ENCODE results near the gene SERPIND1. TPM values are rescaled to one million over a fixed set of nuclear protein-coding genes. Genes with fewer than 3 reads are reported as not detected.
A peak's percentile ranks its signal among the peaks of the same experiment; 100 is the strongest.

SERPIND1 gene
- total RNA-seq, 5 donors from 2014 or later (not counting 1 experiment from before 2014, with no cell fraction given): 0.16 to 0.30 (median 0.26) TPM; not detected in 2

DNA sequence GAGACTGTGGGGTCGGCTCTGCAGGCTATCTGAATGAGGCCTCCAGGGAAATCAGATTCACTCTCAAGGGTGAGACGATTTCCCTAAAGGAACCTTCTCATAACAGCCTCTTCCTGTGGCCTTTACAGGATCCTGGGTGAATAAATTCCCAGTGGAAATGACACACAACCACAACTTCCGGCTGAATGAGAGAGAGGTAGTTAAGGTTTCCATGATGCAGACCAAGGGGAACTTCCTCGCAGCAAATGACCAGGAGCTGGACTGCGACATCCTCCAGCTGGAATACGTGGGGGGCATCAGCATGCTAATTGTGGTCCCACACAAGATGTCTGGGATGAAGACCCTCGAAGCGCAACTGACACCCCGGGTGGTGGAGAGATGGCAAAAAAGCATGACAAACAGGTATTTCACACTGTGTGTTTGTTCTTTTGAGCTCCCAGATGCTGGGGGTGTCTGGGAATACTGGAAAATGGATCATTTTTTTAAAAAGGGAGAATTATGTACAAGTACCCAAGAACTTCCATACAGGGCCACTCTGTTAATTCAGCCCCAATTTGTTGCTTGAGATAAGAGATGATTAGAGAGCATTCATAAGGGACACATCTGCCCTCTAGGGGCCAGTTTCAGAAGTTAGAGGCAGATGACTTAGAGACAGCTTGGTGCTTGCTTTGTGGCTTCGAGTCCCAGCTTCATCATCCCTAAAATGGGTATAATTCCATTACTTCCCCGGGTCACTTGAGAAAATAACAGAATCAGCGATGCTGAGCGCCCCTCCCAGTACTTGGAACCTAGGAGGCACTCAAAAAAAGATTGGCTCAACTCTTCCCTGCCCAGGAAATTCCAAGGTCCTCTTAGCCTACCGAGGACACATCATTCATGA, 10.2 kb downstream of the SERPIND1 start:
- peak in 29 of 35 experiments; percentile 2 to 68 (median 26) for DNase-seq

DNA sequence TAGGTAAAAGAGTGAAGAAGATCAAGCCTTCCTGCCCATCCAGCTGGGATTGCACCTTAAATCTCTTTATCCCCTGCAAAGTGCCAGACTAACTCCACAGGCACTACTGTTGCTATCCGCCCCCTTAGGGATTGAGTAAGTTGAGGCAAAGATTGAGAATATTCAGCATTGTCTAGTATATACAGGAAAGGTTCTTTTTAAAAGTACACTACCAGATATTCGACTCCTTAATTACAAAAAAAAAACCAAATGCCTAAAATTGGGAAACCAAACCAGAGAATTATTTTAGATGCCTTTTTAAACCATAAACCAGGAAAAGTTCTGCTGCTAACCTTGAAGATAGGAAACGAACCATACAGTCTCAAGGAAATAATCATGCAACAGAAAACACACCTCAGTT, 11.5 kb downstream of the SERPIND1 start:
- ATAC-seq (replicated peaks in 1 of 4) (no peak), DNase-seq (no peak)
- no peak overlapping the region for H3K4me3 Mint-ChIP-seq
- ChIA-PET CTCF (no interaction called here), POLR2A (no interaction called here)
- H3K27ac Mint-ChIP-seq: peak overlapping the region in 1 of 2 donors; percentile 57
- Histone ChIP-seq H3K9me3 (no peaks in the 10 kb centered on the region), H3K4me3 (ENCODE audit: control insufficient read depth in 1 of 2, extremely low read depth in 1 of 2, low read length in 1 of 2) (no peak overlapping the region), H3K27me3 (replicated peaks in 1 of 2; ENCODE audit: control insufficient read depth in 2 of 2, extremely low read depth in 1 of 2, insufficient read depth in 2 of 2, low read length in 1 of 2) (no peaks in the 10 kb centered on the region), H3K27ac (ENCODE audit: low read length) (no peak overlapping the region), H3K4me1 (ENCODE audit: control insufficient read depth in 1 of 2, extremely low read depth in 1 of 2, insufficient read depth in 2 of 2, low read length in 2 of 2) (peaks cover 0 to 2% of the 10 kb centered on the region in 2 experiments), H3K36me3 (ENCODE audit: control insufficient read depth in 2 of 2, extremely low read depth in 1 of 2, insufficient read depth in 1 of 2, low read length in 1 of 2) (peaks cover 3 to 47% of the 10 kb centered on the region in 2 donors)
- no peaks in the 10 kb centered on the region for H3K27me3 Mint-ChIP-seq
- H3K9me3 Mint-ChIP-seq: no peaks in the 10 kb centered on the region
- H3K4me1 Mint-ChIP-seq: peaks cover 0 to 7% (median 1%) of the 10 kb centered on the region in 3 donors
- H3K36me3 Mint-ChIP-seq: peaks cover 29% of the 10 kb centered on the region
- no CpG with 5 or more reads among the region's 3 CpGs for WGBS (ENCODE audit: insufficient coverage)

More for the DNA sequence above, 10.2 kb downstream of the SERPIND1 start:
- Mint-ChIP-seq H3K27me3 (no peaks in the 10 kb centered on the region), H3K36me3 (peaks cover 38% of the 10 kb centered on the region), H3K4me3 (no peak overlapping the region), H3K4me1 (peaks cover 0 to 7% (median 1%) of the 10 kb centered on the region in 3 donors), H3K9me3 (no peaks in the 10 kb centered on the region), H3K27ac (no peak overlapping the region)
- CTCF ChIA-PET: interaction anchor here in 1 of 2 donors (0.6 to 1.4 kb wide), 5 partner anchors 9 to 366 kb away, joined by 3 to 7 read pairs (median 4); no protein-coding TSS in a partner anchor
- Histone ChIP-seq H3K9me3 (no peaks in the 10 kb centered on the region), H3K36me3 (ENCODE audit: control insufficient read depth in 2 of 2, extremely low read depth in 1 of 2, insufficient read depth in 1 of 2, low read length in 1 of 2) (peaks cover 5 to 55% of the 10 kb centered on the region in 2 donors), H3K27ac (ENCODE audit: low read length) (no peak overlapping the region), H3K4me1 (ENCODE audit: control insufficient read depth in 1 of 2, extremely low read depth in 1 of 2, insufficient read depth in 2 of 2, low read length in 2 of 2) (peaks cover 0 to 2% of the 10 kb centered on the region in 2 experiments), H3K27me3 (replicated peaks in 1 of 2; ENCODE audit: control insufficient read depth in 2 of 2, extremely low read depth in 1 of 2, insufficient read depth in 2 of 2, low read length in 1 of 2) (no peaks in the 10 kb centered on the region), H3K4me3 (ENCODE audit: control insufficient read depth in 1 of 2, extremely low read depth in 1 of 2, low read length in 1 of 2) (no peak overlapping the region)
- WGBS (ENCODE audit: insufficient coverage): 82% methylated on average over 10 of the region's 14 CpGs
- peak; percentile 60 to 77 (median 76) for ATAC-seq (replicated peaks in 1 of 4)
- POLR2A ChIA-PET: no interaction called here

DNA sequence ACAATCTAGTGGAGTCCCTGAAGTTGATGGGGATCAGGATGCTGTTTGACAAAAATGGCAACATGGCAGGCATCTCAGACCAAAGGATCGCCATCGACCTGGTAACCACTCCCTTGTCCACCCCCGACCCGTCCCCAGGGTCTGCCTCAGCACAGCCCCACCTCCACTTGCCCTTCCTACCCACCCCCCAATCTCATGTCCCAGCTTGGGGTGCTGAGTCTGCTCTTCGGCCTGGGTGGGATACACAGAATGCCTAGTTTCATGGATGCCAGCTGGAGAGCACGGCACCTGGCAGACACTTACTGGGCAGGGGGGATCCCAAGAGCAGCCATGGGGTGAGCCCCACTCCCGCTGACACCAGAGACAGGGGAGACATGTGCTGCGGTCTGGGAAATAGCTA, 12.1 kb downstream of the SERPIND1 start:
- Mint-ChIP-seq H3K27me3 (no peaks in the 10 kb centered on the region), H3K36me3 (peaks cover 34% of the 10 kb centered on the region), H3K4me1 (peaks cover 0 to 5% (median 1%) of the 10 kb centered on the region in 3 donors), H3K27ac (no peak overlapping the region), H3K9me3 (no peaks in the 10 kb centered on the region), H3K4me3 (no peak overlapping the region)
- Histone ChIP-seq H3K9me3 (no peaks in the 10 kb centered on the region), H3K4me3 (ENCODE audit: control insufficient read depth in 1 of 2, extremely low read depth in 1 of 2, low read length in 1 of 2) (no peak overlapping the region), H3K4me1 (ENCODE audit: control insufficient read depth in 1 of 2, extremely low read depth in 1 of 2, insufficient read depth in 2 of 2, low read length in 2 of 2) (peaks cover 0 to 2% of the 10 kb centered on the region in 2 experiments), H3K27me3 (replicated peaks in 1 of 2; ENCODE audit: control insufficient read depth in 2 of 2, extremely low read depth in 1 of 2, insufficient read depth in 2 of 2, low read length in 1 of 2) (no peaks in the 10 kb centered on the region), H3K36me3 (ENCODE audit: control insufficient read depth in 2 of 2, extremely low read depth in 1 of 2, insufficient read depth in 1 of 2, low read length in 1 of 2) (peaks cover 3 to 47% of the 10 kb centered on the region in 2 donors), H3K27ac (ENCODE audit: low read length) (no peak overlapping the region)
- ATAC-seq (replicated peaks in 1 of 4) (no peak), DNase-seq (no peak)
- CTCF ChIA-PET: no interaction called here
- WGBS (ENCODE audit: insufficient coverage): 98% methylated on average over 6 of the region's 8 CpGs
- POLR2A ChIA-PET: no interaction called here

DNA sequence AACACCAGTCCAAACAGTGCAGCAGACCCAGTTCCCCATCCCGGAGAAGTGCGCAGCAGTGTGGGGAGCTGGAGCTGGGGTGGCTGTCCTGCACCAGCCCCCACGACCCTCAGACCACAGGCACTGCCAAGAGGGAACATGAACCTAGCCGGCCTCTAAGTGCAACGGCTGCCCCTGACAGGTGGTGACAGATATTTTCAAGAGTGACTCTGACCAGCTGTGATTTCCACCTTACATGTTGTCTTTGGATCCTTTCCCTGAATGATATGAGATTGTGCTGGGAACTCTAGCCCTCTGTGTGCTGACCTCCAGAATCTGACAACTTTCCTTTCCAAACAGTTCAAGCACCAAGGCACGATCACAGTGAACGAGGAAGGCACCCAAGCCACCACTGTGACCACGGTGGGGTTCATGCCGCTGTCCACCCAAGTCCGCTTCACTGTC, 12.6 kb downstream of the SERPIND1 start:
- Histone ChIP-seq H3K36me3 (ENCODE audit: control insufficient read depth in 2 of 2, extremely low read depth in 1 of 2, insufficient read depth in 1 of 2, low read length in 1 of 2) (peaks cover 7 to 47% of the 10 kb centered on the region in 2 donors), H3K9me3 (no peaks in the 10 kb centered on the region), H3K27me3 (replicated peaks in 1 of 2; ENCODE audit: control insufficient read depth in 2 of 2, extremely low read depth in 1 of 2, insufficient read depth in 2 of 2, low read length in 1 of 2) (no peaks in the 10 kb centered on the region), H3K27ac (ENCODE audit: low read length) (no peak overlapping the region), H3K4me1 (ENCODE audit: control insufficient read depth in 1 of 2, extremely low read depth in 1 of 2, insufficient read depth in 2 of 2, low read length in 2 of 2) (peaks cover 0 to 2% of the 10 kb centered on the region in 2 experiments), H3K4me3 (ENCODE audit: control insufficient read depth in 1 of 2, extremely low read depth in 1 of 2, low read length in 1 of 2) (no peak overlapping the region)
- POLR2A ChIA-PET: no interaction called here
- Mint-ChIP-seq H3K27ac (peak overlapping the region in 1 of 2 donors; percentile 5), H3K4me1 (peaks cover 0 to 5% (median 1%) of the 10 kb centered on the region in 3 donors), H3K27me3 (no peaks in the 10 kb centered on the region), H3K9me3 (no peaks in the 10 kb centered on the region), H3K36me3 (peaks cover 37% of the 10 kb centered on the region), H3K4me3 (no peak overlapping the region)
- WGBS (ENCODE audit: insufficient coverage): 94% methylated on average over 8 of the region's 10 CpGs
- ATAC-seq (replicated peaks in 1 of 4) (no peak), DNase-seq (no peak)
- CTCF ChIA-PET: no interaction called here

DNA sequence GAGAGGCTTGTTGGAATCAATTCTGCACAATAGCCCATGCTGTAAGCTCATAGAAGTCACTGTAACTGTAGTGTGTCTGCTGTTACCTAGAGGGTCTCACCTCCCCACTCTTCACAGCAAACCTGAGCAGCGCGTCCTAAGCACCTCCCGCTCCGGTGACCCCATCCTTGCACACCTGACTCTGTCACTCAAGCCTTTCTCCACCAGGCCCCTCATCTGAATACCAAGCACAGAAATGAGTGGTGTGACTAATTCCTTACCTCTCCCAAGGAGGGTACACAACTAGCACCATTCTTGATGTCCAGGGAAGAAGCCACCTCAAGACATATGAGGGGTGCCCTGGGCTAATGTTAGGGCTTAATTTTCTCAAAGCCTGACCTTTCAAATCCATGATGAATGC, 13.3 kb downstream of the SERPIND1 start:
- no peaks in the 10 kb centered on the region for H3K27me3 Mint-ChIP-seq
- no peaks in the 10 kb centered on the region for H3K9me3 Mint-ChIP-seq
- Histone ChIP-seq H3K36me3 (ENCODE audit: control insufficient read depth in 2 of 2, extremely low read depth in 1 of 2, insufficient read depth in 1 of 2, low read length in 1 of 2) (peaks cover 9 to 44% of the 10 kb centered on the region in 2 donors), H3K9me3 (no peaks in the 10 kb centered on the region), H3K27ac (ENCODE audit: low read length) (no peak overlapping the region), H3K27me3 (replicated peaks in 1 of 2; ENCODE audit: control insufficient read depth in 2 of 2, extremely low read depth in 1 of 2, insufficient read depth in 2 of 2, low read length in 1 of 2) (no peaks in the 10 kb centered on the region), H3K4me3 (ENCODE audit: control insufficient read depth in 1 of 2, extremely low read depth in 1 of 2, low read length in 1 of 2) (no peak overlapping the region), H3K4me1 (ENCODE audit: control insufficient read depth in 1 of 2, extremely low read depth in 1 of 2, insufficient read depth in 2 of 2, low read length in 2 of 2) (peaks cover 0 to 2% of the 10 kb centered on the region in 2 experiments)
- no peak overlapping the region for H3K4me3 Mint-ChIP-seq
- ChIA-PET CTCF (no interaction called here), POLR2A (no interaction called here)
- no peak for DNase-seq
- no peak overlapping the region for H3K27ac Mint-ChIP-seq
- ATAC-seq (replicated peaks in 1 of 4): no peak
- peaks cover 0 to 5% (median 1%) of the 10 kb centered on the region in 3 donors for H3K4me1 Mint-ChIP-seq
- WGBS (ENCODE audit: insufficient coverage): 100% methylated on average over 4 of the region's 4 CpGs
- H3K36me3 Mint-ChIP-seq: peaks cover 40% of the 10 kb centered on the region

DNA sequence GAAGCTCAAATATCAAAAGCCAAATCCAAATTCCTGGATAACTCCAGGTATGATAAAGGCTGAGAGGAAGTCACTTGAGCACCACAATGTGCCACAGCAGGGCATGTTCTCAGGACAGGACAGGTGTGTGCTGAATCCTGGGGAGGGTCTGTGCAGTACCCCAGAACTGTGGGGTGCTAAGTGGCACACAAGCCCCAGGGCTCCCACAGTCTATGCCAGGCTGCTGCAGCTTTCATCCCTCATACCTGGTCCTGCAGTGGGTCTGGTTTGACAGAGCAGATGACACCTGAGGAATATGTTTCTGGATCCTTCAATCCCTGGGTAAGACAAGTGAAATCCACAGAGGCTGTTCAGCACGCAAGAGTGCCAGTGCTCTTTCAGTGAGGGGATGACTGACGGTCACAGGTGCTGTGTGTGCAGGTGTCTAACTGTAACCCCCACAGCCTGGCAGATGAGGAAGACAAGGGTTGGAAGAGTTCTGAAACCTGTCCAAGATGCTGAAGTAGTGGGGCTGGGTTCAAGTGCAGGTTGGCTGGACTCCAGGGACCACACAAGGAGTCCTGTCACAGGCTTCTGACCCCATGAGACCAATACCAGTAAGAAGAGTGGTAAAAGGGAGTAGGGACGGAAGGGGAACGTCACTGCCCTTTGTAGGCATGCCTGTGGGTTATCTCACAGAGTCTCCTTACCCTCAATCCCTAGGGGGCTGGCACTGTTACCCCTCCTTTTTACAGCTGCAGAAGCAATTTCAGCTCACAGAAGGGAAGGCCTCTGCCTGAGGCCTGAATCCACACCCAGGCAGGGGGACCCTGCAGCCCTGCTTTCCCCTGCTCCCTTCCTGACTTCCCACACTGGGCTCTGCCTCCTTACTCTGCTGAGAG, 14.1 kb downstream of the SERPIND1 start:
- Mint-ChIP-seq H3K4me1 (peaks cover 0 to 5% (median 1%) of the 10 kb centered on the region in 3 donors), H3K36me3 (peaks cover 46% of the 10 kb centered on the region), H3K27ac (peak overlapping the region in 1 of 2 donors; percentile 2), H3K27me3 (no peaks in the 10 kb centered on the region), H3K9me3 (no peaks in the 10 kb centered on the region), H3K4me3 (no peak overlapping the region)
- Histone ChIP-seq H3K4me1 (ENCODE audit: control insufficient read depth in 1 of 2, extremely low read depth in 1 of 2, insufficient read depth in 2 of 2, low read length in 2 of 2) (peaks cover 0 to 2% of the 10 kb centered on the region in 2 experiments), H3K27ac (ENCODE audit: low read length) (no peak overlapping the region), H3K4me3 (ENCODE audit: control insufficient read depth in 1 of 2, extremely low read depth in 1 of 2, low read length in 1 of 2) (no peak overlapping the region), H3K27me3 (replicated peaks in 1 of 2; ENCODE audit: control insufficient read depth in 2 of 2, extremely low read depth in 1 of 2, insufficient read depth in 2 of 2, low read length in 1 of 2) (no peaks in the 10 kb centered on the region), H3K36me3 (ENCODE audit: control insufficient read depth in 2 of 2, extremely low read depth in 1 of 2, insufficient read depth in 1 of 2, low read length in 1 of 2) (peaks cover 13 to 52% of the 10 kb centered on the region in 2 donors), H3K9me3 (no peaks in the 10 kb centered on the region)
- WGBS (ENCODE audit: insufficient coverage): 100% methylated on average over 2 of the region's 4 CpGs
- CTCF ChIA-PET: interaction anchor here in 1 of 2 donors (0.6 kb wide), 1 partner anchor 23 kb away, joined by 5 read pairs; no protein-coding TSS in a partner anchor
- ATAC-seq (replicated peaks in 1 of 4) (no peak), DNase-seq (no peak)
- POLR2A ChIA-PET: no interaction called here

All from T-cell (primary cell).